Measurements from ENCODE around the gene PAN2. TPM values are rescaled to one million over a fixed set of nuclear protein-coding genes. Genes with fewer than 3 reads are reported as not detected.
"Not testable (repeated sequence)": the region's sequence is repeated elsewhere in the genome, so short reads cannot be mapped to it uniquely, and the experiment has no call there.

The PAN2 gene
- total RNA-seq, 1 experiment from 2014 or later = 53.5 TPM

DNA sequence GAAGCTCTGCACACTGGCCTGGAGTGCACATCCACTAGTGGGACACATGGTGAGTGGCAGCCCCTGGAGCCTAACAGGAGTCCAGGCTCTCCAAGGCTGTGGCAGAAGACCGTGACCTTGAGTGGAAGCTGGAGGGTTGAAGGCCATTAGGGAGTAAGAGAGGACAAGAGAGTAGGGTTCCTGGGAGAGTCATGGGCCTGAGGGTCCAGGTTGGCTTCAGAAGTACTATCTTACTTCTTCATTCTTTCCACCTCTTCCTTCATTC, 5.3 kb upstream of the PAN2 start:
- intact Hi-C loops (cut with micrococcal nuclease; ENCODE audit: unreplicated experiment) = no loop called here
- CTCF ChIA-PET = no interaction called here
- Mint-ChIP-seq H3K9me3 (ENCODE audit: low read depth, unreplicated experiment) (no peaks in the 10 kb centered on the region), H3K4me3 (ENCODE audit: low read depth, unreplicated experiment) (no peak overlapping the region), H3K4me1 (ENCODE audit: low read depth, unreplicated experiment) (peaks cover 15% of the 10 kb centered on the region), H3K27ac (ENCODE audit: unreplicated experiment) (peak overlapping the region; percentile 42), H3K27me3 (ENCODE audit: unreplicated experiment) (no peaks in the 10 kb centered on the region), H3K36me3 (ENCODE audit: insufficient read depth, unreplicated experiment) (peaks cover 14% of the 10 kb centered on the region)
- TSS peak; percentile 26 for BruUV-seq (replicated peaks)
- TF ChIP-seq, protein P1, sequence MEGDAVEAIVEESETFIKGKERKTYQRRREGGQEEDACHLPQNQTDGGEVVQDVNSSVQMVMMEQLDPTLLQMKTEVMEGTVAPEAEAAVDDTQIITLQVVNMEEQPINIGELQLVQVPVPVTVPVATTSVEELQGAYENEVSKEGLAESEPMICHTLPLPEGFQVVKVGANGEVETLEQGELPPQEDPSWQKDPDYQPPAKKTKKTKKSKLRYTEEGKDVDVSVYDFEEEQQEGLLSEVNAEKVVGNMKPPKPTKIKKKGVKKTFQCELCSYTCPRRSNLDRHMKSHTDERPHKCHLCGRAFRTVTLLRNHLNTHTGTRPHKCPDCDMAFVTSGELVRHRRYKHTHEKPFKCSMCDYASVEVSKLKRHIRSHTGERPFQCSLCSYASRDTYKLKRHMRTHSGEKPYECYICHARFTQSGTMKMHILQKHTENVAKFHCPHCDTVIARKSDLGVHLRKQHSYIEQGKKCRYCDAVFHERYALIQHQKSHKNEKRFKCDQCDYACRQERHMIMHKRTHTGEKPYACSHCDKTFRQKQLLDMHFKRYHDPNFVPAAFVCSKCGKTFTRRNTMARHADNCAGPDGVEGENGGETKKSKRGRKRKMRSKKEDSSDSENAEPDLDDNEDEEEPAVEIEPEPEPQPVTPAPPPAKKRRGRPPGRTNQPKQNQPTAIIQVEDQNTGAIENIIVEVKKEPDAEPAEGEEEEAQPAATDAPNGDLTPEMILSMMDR (IDR thresholded peaks at IDR 0.05; ENCODE audit: unreplicated experiment) = no peak
- no peak for DNase-seq

DNA sequence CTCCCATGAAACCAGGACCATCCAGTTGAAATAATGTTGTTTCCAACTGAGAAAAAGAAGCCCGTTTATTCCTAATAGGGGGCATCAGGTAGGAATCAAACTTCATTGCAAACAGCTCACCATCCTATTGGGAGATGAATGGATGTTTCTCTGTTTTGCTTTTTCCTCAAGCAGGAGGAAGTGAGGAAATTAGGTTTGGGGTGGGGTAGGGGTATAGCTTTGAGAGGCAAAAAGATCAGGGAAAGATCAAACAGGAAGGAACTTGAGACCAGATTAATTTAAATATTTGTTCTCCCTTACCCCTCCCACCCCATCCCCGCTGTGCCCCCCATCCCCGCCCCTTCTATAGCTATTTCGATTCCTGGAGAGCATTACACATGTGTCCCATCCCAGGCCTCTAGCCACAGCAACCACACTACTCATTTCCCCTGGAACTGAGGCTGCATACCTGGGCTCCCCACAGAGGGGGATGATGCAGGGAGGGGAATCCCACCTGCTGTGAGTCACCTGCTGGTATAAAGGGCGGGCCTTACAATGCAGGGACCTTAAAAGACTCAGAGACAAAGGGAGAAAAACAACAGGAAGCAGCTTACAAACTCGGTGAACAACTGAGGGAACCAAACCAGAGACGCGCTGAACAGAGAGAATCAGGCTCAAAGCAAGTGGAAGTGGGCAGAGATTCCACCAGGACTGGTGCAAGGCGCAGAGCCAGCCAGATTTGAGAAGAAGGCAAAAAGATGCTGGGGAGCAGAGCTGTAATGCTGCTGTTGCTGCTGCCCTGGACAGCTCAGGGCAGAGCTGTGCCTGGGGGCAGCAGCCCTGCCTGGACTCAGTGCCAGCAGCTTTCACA, 4.7 kb upstream of the PAN2 start, which contains the start of gene IL23A:
IL23A (plus strand) TSS at position 577 of the 850 bp plus-strand sequence; CDS start at position 738, 161 bp downstream.
- CTCF ChIA-PET = interaction anchor here (0.5 to 0.7 kb wide), 3 partner anchors 98 to 298 kb away, joined by 3 to 4 read pairs (median 3); no protein-coding TSS in a partner anchor
- peak; percentile 66 for DNase-seq
- H3K36me3 Mint-ChIP-seq (ENCODE audit: insufficient read depth, unreplicated experiment) = peaks cover 16% of the 10 kb centered on the region
- TF ChIP-seq, protein P1 (IDR thresholded peaks at IDR 0.05; ENCODE audit: unreplicated experiment) = no peak
- peaks cover 17% of the 10 kb centered on the region for H3K4me1 Mint-ChIP-seq (ENCODE audit: low read depth, unreplicated experiment)
- intact Hi-C loops (cut with micrococcal nuclease; ENCODE audit: unreplicated experiment) = no loop called here
- no peak within 1 kb of the TSS for H3K4me3 Mint-ChIP-seq (ENCODE audit: low read depth, unreplicated experiment)
- no peaks in the 10 kb centered on the region for H3K27me3 Mint-ChIP-seq (ENCODE audit: unreplicated experiment)
- peak within 1 kb of the TSS; percentile 42 for H3K27ac Mint-ChIP-seq (ENCODE audit: unreplicated experiment)
- BruUV-seq (replicated peaks) = no TSS peak
- H3K9me3 Mint-ChIP-seq (ENCODE audit: low read depth, unreplicated experiment) = no peaks in the 10 kb centered on the region

DNA sequence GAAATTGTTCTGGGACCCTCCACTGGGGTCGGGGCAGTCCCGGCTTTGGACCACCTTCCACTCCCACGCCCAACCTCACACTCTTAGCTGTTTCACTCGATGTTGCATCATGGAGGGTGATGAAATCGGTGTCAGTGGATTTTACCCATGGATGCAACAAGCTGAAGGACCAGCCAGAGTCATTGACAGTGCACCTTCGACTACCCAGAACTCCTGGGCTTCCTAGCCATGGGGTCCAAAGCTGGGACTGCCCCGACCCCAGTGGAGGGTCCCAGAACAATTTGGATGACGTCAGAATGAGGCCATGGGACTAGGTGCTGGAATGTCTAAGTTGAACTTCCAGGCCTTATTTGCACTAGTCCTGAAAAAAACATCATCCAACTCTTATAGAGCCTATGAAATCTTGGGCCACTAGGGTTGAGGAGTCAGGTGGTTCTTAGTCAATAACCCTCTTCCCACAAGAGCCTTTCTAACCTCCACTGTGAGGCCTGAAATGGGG, 4.0 kb upstream of the PAN2 start:
- no peak overlapping the region for H3K27ac Mint-ChIP-seq (ENCODE audit: unreplicated experiment)
- no peak overlapping the region for H3K4me3 Mint-ChIP-seq (ENCODE audit: low read depth, unreplicated experiment)
- no peak for DNase-seq
- peaks cover 23% of the 10 kb centered on the region for H3K36me3 Mint-ChIP-seq (ENCODE audit: insufficient read depth, unreplicated experiment)
- CTCF ChIA-PET = interaction anchor here (0.5 kb wide), 1 partner anchor 99 kb away, joined by 4 read pairs; no protein-coding TSS in a partner anchor
- no peaks in the 10 kb centered on the region for H3K9me3 Mint-ChIP-seq (ENCODE audit: low read depth, unreplicated experiment)
- TF ChIP-seq, protein P1 (IDR thresholded peaks at IDR 0.05; ENCODE audit: unreplicated experiment) = no peak
- BruUV-seq (replicated peaks) = no TSS peak
- peaks cover 24% of the 10 kb centered on the region for H3K4me1 Mint-ChIP-seq (ENCODE audit: low read depth, unreplicated experiment)
- intact Hi-C loops (cut with micrococcal nuclease; ENCODE audit: unreplicated experiment) = no loop called here
- H3K27me3 Mint-ChIP-seq (ENCODE audit: unreplicated experiment) = no peaks in the 10 kb centered on the region

DNA sequence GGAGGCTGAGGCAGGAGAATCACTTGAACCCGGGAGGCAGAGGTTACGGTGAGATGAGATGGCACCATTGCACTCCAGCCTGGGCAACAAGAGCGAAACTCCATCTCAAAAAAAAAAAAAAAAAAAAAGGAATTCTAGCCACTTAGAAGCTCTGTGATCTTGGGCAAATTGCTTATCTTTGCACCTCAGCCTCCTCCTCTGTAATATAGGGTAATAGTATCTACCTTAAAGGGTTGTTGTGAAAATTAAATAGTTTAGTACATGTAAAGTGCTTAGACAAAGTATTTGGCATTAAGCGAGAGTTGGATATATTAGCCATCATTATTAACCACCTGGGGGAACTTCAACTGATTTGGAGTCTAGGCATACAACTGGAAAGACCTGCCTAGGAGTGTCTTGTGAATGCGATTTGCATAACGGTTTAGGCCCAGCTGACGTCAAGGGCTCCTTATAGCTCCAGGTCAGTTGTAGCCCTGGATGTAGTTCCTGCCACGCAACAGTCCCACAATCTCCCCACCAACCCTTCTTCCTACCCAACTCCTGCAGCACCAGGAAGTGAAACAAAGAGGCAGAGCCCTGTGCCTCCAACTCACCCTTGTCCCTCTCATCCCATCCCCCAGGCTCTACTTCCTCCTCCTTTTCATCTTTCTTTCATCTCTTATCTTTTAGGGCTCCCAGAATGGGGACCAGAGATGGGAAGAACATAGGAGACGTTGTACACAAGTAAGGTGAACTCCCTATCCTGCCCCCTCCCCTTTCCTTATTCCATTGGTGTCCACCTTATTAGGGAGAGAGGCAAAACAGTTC, 2.8 kb upstream of the PAN2 start:
- intact Hi-C loops (cut with micrococcal nuclease; ENCODE audit: unreplicated experiment) = no loop called here
- CTCF ChIA-PET = interaction anchor here (0.6 kb wide), 2 partner anchors 23 to 49 kb away, joined by 3 read pairs; partner anchors contain the start of gene STAT2

DNA sequence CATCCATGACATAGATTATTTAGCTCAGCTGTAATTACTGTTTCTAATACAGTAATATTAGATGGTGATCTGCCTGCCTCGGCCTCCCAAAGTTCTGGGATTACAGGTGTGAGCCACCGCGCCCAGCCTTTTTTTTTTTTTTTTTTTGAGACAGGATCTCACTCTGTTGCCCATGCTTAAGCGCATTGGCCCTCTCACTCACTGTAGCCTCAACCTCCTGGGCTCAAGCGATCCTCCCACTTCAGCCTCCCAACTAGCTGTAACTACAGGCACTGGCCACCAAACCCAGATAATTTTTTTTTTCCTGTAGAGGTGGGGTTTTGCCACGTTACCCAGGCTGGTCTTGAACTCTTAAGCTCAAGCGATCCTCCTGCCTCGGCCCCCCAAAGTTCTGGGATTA, 1.7 kb upstream of the PAN2 start:
- Mint-ChIP-seq H3K4me1 (ENCODE audit: low read depth, unreplicated experiment) (peaks cover 32% of the 10 kb centered on the region), H3K36me3 (ENCODE audit: insufficient read depth, unreplicated experiment) (peaks cover 26% of the 10 kb centered on the region)
- H3K4me3 Mint-ChIP-seq (ENCODE audit: low read depth, unreplicated experiment); H3K9me3 Mint-ChIP-seq (ENCODE audit: low read depth, unreplicated experiment); CTCF ChIA-PET; H3K27ac Mint-ChIP-seq (ENCODE audit: unreplicated experiment); intact Hi-C loops (cut with micrococcal nuclease; ENCODE audit: unreplicated experiment); DNase-seq; H3K27me3 Mint-ChIP-seq (ENCODE audit: unreplicated experiment); BruUV-seq (replicated peaks): not testable (repeated sequence)

More for the DNA sequence above, 2.8 kb upstream of the PAN2 start:
- Mint-ChIP-seq H3K4me3 (ENCODE audit: low read depth, unreplicated experiment) (no peak overlapping the region), H3K9me3 (ENCODE audit: low read depth, unreplicated experiment) (no peaks in the 10 kb centered on the region), H3K4me1 (ENCODE audit: low read depth, unreplicated experiment) (peaks cover 25% of the 10 kb centered on the region), H3K27ac (ENCODE audit: unreplicated experiment) (no peak overlapping the region), H3K36me3 (ENCODE audit: insufficient read depth, unreplicated experiment) (peaks cover 26% of the 10 kb centered on the region), H3K27me3 (ENCODE audit: unreplicated experiment) (no peaks in the 10 kb centered on the region)
- TF ChIP-seq, protein P1 (IDR thresholded peaks at IDR 0.05; ENCODE audit: unreplicated experiment) = no peak
- no TSS peak for BruUV-seq (replicated peaks)
- DNase-seq = no peak
